Right lobe of liver (tissue), 4 donors: ENCODE measurements around the gene PSMD12.

ENCODE experiments used
- CTCF ChIP-seq, 4 donors: fragments of 200-600 bp in 3 of 4; fragments of 450-650 bp in 1 of 4; IDR thresholded peaks; one replicate each; pipeline versions ENCODE4 v1.5.1 to v1.8.0; 2016 to 2022; ENCODE audit warnings: antibody characterized with exemption in 4 of 4, mild to moderate bottlenecking in 2 of 4
- POLR2A ChIP-seq: fragments of 450-650 bp; IDR thresholded peaks from one replicate; pipeline ENCODE4 v1.6.1; 2017; ENCODE audit warnings: antibody characterized with exemption, mild to moderate bottlenecking
- donor health status: DM: no; HTN: no; CAD: no.
- donor health status: DM: no; HTN: no; CAD: no.
- donor health status: DM: no; HTN: yes; CAD: no.

- no peak for TF ChIP-seq CTCF (IDR thresholded peaks at IDR 0.05)
- TF ChIP-seq POLR2A, result no peak
Measured at GRCh38 chr17:67316781-67317180, 49.6 kb downstream of the PSMD12 start.
